NCI-H82 (cell line): Measurements from ENCODE around the gene DCUN1D2.

Source experiments
- DNase-seq: peaks from one replicate; lab custom pipeline; 2025; lab: John Stamatoyannopoulos, UW

DCUN1D2 gene

DNA sequence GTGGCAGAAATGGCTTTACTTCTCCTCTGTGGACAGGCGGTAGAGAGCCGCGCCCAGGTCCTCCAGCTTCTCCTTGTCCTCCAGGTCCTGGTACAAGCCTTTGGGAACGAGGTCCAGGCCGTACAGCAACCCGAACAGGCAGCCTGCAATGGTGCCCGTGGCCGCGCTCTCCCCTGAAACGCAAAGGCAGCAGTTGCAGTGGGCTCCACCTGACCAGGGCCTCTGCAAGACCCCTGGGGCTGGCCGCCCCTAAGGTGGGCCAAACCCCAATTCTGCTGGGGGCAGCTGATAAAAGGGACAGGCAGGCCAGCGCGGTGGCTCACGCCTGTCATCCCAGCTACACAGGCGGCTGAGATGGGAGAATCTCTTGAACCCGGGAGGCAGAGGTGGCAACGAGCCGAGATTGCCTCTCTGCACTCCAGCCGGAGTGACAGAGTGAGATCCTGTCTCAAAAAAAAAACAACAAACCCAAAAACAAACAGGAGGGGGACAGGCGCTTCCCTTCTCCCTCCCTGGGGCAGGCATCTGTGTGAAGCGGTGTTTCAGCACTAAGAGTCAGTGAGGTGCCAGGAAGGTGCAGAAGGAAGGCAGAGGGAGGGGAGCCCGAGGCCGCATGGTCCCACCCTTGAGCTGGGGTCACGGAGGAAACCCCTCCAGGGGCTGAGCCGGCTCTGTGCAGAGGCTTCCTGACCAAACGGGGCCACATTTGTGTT is 67.5 kb downstream of the DCUN1D2 start:
- no peak for DNase-seq

DNA sequence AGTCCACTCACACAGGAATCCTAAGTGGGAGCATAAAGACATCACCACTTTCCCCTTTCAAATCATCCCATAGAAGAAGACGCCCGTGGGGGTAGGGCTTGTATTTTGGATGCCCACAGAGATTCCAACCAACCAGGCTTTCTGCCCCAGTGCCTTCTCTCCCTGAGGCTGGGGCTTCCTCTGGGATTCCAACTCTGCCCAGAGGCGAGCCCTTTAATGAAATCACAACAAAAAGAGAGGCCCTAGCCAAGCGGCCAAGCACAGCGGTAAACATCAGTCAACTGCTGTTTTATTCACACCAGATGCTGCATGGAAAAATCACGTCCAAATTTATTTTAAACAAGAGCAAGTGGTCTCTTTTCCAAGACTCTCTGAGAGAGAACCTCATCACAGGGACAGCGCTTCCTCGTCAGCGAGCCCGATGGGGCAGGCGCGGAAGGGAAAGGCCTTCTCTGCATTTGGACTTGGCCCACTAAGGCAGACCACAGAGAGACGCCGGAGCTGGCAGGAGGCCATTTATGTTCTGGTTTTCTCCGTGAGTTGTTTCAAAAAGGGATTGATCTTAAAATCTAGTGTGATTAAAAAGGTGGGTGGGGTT is 68.7 kb downstream of the DCUN1D2 start:
- DNase-seq, result no peak

DNA sequence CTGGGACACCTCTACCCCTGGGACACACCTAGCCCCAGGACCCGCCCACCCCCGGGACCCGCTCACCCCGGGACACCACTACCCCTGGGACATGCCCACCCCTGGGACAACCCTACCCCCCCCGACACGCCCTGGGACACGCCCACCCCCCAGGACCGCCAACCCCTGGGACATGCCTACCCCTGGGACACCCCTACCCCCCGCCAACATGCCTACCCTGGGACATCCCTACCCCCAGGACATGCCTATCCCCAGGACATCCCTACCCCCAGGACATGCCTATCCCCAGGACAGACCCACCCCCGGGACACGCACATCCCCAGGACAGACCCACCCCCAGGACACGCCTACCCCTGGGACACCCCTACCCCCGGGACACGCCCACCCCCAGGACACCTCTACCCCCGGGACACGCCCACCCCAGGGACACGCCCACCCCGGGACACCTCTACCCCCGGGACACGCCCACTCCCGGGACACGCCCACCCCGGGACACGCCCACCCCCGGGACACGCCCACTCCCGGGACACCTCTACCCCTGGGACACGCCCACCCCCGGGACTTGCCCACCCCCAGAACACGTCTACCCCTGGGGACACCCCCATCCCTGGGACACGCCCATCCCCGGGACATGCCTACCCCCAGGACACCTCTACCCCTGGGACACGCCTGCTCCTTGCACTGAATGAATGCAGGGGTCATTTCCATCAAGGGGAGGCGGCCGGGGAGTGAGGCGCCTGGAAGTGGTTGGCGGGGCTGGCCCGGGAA is 69.5 kb downstream of the DCUN1D2 start:
- DNase-seq, result no peak

DNA sequence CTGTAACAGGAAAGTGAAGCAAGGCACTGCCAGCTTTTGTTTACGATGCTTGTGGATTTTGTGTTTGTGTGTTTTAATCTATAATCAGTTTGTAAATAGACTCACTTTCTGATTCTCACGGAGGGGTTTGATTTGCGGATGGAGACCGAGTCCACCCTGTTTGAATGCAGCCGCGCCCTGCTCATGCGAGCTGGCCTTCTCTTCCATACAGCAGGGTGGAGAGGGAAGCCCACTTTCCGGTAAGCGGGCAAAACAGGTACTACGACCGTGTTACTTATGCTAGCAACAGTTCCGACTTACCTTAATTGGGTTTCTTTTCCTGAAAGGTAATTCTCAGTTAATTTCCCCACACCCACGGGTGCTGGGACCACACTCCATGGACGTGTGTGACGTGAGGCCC is 70.3 kb downstream of the DCUN1D2 start:
- no peak for DNase-seq

DNA sequence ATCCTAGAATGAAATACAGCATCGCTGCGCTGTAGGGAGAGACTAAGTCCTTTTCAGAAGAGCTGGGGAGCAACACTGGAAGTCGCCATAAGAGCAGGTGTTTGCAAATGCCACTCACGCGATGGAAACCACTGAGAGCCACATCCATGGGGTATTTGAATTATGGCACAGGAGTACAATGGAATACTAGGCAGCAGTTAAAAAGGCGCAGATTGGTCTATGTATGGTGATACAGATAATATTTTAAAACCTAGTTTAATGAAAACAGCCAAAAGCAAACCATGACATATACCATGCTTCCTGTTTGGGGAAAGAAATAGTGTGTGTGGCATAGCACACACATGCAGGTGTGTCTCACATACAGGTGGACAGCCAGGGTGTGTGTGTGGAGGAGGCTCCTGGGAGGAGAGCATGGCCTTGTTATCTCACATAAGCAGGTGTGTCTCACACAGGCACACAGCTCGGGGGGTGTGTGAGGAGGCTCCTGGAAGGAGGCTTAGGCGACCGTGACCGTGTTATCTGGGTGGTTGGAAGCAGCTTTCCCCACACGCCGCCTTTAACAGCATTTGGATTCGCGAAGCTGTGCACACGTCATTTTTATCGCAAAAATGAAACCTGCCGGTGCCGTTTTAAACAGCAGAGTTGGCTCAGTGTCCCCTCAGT is 70.8 kb downstream of the DCUN1D2 start:
- no peak for DNase-seq

DNA sequence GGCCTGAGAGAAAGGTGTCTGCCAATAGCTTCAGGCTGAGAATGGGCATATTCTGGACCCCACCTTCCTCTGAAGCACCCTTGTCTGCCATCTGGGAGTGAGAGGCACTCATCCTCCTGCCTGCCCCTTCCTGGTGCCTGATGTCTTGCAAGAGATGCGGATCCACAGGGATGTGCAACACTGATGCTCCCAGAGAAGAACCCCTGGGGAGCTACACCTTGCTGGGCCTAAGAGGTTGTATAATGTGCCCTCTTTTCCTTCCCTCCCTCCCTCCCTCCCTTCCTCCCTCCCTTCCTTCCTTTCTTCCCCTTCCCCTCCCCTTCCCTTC is 71.8 kb downstream of the DCUN1D2 start:
- no peak for DNase-seq

DNA sequence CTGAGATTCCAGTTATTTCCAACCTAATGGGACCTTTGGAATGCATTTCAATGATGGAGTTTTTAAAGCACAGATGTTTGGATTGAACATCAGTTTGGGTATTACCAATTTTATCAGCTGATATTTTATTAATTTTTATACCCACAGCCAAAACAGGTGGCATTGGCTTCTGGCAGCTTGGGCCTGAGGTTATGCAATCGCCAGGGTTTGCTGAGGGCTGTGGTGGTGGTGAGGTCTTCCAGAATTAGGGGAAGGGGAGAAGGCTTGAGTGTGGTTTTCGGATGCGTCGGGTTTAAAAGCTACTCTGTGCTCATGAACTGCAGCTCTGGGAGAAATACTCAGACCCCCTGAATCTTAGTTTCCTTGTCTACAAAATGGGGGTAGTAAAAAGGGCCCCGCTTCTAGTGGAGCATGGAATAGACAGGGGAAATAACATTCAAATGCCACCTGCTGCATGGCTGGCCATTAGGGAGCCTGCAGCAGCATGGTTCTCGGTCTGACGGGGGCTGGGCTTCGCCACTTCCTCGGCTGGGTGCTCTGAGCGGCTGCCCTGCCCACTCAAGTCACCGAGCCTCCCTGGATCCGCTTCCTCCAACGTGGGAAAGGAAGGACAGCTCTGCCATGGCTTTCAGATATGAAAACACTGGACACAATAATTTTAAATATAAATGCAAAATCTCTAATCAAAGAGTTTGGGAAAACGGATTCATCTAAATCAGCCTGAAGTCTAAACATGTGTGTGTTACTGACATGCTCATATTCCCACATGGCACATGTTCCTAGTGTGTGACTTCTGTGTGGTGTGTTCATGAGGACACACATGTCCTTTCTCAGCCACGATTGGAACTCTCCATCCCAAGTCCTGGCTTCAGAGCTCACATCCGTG is 72.4 kb downstream of the DCUN1D2 start:
- no peak for DNase-seq

DNA sequence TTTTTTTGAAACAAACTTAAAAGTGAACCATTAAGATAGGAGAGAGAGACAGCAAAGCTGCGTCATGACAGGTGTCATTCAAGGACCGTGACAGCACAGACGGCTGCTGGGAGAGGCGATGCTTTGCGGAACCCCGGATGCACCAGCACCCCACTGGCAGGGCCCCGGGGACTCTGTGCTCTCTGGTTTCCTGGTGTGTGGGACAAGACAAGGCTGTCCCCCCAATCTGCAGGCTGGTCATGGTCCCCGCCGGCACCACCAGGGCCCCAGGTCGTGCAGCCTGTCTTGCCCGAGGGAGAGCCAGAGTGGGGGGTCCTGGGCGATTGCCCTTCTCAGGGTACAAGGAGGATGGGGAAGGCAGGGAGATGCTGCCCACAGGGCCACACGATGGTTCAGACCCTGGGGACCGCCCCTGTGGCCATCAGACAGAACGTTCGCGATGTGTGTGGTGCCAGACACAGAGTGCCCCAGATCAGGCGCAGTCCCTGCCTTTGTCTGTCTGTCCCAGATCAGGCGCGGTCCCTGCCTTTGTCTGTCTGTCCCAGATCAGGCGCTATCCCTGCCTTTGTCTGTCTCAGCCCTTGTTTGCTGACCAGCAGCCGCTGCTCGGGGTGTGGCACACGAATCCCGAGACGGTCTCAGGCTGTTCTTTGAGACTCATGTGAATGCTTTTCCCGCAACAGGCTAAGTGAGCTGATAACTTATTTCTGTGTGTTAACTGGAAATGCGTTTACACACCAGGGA is 73.3 kb downstream of the DCUN1D2 start:
- no peak for DNase-seq

DNA sequence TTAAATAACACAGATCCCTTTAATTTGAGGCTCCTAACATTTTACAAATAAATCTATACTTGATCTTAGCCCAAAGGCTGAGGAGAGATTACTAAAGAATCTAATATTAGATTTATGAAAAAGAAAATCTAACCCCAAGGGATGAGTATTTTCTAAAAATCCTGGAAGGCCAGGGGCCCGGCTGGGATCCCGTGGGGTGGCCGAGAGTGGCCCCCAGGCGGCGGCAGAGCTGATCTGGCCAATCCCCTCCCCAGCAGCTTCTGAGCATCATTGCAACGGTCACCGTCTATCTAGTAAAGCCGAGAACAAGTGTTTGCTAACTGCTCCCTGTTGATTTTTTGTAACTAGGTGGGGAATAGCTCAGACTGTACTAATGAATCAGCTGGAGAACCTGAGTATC is 74.7 kb downstream of the DCUN1D2 start:
- DNase-seq, result no peak

DNA sequence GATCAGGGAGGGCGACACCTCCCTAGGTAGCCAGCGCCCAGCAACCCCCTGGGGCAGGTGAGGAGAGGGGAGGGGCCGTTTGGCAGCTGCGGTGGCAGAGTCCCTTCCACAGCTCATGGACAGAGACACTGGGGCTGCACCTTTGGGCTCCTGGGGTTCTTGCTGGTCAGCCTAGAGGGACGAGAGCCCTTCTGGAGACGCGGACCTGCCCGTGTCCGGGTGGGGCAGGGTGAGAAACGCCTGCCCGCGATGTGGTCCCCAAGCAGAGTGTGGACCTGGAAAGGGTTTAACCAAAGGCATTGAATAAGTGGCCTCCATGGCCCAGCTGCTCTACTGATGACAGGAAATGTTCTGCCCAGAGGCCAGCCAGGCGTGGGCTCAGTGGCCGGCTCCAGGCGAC is 75.5 kb downstream of the DCUN1D2 start:
- DNase-seq, result no peak

DNA sequence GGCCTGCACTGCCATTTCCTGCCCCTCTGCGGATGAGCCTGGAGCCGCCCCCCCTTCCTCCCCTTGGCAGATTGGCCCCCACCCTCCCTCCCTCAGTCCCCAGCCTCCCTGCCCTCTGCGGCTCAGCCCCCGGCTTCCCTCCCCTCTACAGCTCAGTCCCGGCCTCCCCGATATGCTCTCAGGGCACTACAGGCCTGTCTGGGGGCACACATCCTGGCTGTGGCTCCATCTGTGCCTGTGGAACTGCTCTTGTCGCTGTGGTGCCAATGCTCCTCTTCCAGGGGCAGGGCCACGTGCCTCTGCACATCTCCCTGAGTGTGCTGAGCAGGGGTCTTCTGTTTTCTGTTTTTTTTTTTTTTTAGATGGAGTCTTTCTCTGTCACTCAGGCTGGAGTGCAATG is 76.2 kb downstream of the DCUN1D2 start:
- DNase-seq, result no peak

DNA sequence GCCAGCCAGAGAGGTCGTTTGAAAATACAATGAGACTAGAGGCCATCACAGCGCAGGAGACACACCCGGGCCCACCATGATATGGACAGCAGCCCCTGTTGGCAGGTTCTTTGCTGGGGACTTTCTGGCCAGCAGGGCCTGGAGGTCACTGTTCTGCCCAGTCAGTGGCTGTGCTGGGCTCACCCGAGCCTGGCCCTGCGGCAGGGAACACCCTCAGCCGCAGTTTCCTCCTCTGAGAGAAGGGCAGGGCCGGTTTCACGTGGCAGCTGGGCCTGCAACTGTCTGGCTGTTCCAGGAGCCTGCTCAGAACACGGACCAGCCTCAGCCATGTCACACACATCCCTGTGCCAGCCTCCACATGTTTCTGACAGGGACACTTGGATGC is 76.6 kb downstream of the DCUN1D2 start:
- DNase-seq, result no peak

DNA sequence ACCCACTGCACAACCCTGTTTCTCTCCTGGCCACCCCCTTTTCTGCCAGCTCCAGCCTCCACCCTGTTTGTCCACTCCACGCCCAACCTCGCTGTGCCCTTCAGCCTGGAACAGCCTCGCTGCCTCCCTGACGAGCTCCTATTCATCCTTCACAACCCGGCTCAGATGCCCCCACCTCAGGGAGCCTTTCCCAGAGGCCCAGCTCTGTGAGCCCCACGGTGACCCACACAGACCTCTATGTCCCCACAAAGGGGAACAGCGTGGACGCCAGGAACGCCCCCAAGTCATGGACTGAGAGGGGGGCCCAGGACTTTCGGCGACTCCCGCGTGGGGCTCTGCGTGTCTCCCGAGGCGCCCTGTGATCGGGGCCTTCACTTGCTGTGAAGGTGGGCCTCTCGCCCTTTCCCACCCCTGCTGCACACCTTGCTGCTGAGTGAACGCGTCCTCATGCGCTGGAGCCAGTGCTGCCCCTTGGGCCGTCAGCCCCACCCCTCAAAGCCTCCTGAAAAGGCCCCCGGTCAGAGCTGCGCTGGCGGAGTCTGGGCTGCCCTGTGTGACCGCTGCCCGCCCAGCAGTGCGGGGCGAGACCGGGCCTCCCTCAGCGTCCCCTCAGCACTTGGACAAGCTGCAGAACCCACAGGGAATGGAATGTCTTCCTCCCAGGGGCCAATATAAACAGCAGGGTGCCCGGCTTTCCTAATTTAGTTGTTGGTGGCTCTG is 77.2 kb downstream of the DCUN1D2 start:
- DNase-seq, result no peak

DNA sequence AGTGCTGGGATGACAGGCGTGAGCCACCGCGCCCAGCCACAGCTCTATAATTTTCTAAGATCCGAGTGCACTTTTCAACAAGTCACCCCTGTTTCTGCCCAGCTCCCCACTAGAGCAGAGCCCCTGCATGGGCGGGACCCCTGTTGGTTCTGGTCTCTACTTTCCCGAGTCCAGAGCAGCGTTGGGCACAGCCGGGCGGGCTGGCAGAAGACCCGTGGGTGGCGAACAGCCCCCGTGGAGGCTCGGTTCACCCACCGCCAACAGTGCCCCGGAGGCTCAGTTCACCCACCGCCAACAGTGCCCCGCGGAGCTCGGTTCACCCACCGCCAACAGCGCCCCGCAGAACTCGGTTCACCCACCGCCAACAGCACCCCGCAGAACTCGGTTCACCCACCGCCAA is 78.1 kb downstream of the DCUN1D2 start:
- DNase-seq, result no peak

DNA sequence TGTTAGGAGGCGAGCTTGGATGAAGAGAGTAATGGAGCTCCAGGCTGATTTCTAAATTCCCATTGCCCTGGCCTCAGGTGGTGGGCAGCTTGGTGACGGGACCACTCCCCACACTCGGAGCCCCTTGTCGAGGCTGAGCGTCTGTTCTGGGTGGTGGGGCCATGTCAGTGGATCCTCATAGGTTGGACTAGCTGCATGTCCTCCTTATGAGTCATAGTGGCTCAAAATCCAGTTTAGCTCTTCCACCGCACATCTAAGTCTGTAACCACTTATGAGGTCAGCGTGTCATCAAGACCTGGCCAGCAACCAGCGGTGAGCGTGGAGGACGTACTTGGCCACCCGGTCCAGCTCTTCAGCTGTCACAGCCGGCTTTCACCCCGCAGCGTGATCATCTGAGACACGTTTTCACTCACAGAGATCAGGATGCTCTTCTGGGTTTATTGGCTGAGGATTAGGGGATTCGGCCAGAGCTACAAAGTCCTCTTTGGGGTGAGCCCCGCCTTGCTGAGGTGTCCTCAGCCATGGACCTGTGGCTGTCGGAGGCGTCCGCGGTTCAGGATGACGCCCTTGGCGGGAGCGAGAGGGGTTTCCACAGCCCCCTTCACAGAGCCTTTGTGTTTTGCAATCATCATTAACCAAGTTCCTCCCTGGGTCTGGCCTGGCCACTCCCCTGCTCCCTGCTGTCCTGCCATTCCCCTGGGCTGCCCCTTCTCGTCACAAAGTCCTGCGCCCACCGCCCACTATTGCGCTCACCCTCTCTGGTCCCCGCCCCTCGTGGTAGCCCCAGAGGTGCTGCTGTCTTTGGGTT is 79.1 kb downstream of the DCUN1D2 start:
- no peak for DNase-seq

DNA sequence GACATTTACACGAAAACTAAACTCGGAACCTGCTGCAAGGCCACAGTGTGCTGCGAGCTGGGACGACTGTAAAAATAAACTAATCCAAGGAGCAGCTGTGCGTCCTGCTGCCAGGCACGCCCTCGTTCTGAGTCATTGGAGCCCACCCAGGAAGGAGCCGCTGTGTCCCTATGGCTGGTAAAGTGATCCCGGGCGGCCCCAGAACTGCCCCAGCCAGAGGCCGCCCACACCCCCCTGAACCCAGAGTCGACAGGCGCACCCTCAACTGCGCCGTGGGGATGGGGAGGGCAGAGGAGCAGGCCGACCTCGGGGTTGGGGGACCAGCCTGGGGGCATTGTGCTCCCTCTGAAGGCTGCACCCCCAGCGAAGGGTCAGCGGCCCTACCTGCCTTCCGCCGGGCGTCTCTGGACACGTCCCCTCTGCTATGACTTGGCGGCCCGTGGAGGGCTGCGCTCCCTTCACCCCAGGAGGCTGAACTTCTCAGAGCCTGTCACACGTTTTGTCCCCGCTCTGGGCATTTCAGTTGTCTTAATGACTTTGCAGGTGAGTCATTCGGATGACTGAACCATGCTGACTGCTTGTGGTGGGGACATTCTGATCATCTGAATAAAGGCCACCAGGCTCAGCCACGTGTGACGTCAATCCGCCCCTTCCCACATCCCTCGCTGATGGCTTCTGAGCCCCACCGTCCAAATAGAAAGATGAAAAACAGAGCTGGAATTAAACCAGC is 79.9 kb downstream of the DCUN1D2 start:
- peak; percentile 63 for DNase-seq

DNA sequence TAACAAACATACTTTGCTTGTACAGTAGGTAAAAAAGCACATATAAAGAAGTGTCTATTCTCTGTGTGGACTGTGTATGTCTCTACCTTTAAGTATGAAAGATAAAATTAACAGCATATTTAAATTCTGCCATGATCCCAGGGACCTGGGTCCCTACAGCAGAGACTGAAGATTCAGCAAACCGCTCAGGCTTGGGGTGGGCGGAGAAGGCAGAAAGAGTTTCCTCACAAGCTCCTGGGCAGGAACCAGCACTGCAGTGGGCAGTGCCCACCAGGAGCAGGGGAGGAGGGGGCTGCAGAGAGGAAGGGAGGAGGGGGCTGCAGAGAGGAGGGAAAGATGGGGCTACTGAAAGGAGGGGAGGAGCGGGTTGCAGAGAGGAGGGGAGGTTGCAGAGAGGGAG is 81.9 kb downstream of the DCUN1D2 start:
- DNase-seq, result no peak

DNA sequence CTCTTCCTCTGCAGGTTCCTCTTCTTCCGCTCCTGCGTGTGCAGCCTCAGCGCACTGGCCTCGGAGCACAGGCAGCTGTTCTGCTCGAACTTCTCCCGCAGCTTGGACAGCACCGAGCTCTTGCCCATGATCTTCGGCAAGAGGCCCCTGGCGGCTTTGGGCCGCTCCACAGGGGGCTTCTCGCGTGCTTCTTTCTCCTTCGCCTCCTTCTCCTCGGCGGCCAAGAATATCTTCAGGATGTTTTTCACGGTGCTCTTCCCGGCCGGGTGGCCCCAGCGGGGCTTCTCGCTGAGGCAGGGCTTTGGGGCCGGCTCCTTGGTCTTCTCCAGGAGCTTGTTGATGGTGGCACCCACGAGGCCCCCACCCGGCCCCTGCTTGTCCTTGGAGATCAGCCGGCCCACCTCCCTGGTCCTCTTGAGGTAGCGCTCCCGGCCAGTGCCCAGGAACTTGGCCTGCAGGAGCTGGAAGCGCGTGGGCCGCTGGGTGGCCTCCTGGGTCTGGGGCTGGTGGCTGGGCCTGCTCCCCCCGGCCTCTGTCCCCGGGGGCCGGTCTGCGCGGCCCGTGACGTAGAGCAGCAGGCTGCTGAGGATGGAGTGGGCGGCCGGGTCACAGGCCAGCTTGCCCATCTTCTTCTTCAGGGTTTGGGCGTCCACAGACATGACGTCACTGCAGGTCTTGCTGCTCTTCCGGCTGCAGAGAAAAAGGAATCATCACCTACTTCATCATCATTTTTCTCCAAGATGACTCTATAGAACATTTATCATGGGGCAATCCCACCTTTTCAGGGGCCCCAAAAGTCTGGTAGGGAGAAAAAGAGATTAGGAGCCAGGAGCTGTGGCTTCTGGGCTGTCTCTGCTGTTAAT is 82.7 kb downstream of the DCUN1D2 start:
- no peak for DNase-seq
